Hepatocyte (in vitro differentiated cells): ENCODE results near the gene TMPRSS15. TPM values are rescaled to one million over a fixed set of nuclear protein-coding genes. Genes with fewer than 3 reads are reported as not detected.

Experiments
- DNase-seq: peaks from one replicate; pipeline ENCODE4 v3.0.0-alpha.2; 2016; ENCODE audit warnings: low spot score
- H2AFZ ChIP-seq: fragments of 200-600 bp; sonication (generic); 2 replicates; pipeline ENCODE4 v1.6.0; 2016; ENCODE audit warnings: antibody characterized with exemption, mild to moderate bottlenecking
- H3K27ac ChIP-seq: fragments of 200-600 bp; sonication (generic); 2 replicates; pipeline ENCODE4 v1.5.1; 2016; ENCODE audit warnings: mild to moderate bottlenecking
- H3K27me3 ChIP-seq: fragments of 200-600 bp; sonication (generic); 2 replicates; pipeline ENCODE4 v1.6.1; 2016
- H3K36me3 ChIP-seq: fragments of 200-600 bp; sonication (generic); replicated peaks from 2 replicates; pipeline ENCODE4 v1.5.1; 2016; ENCODE audit warnings: low read depth; ENCODE audit not compliant: insufficient read depth
- H3K4me1 ChIP-seq: fragments of 200-600 bp; sonication (generic); 2 replicates; pipeline ENCODE4 v1.5.1; 2016; ENCODE audit warnings: mild to moderate bottlenecking, moderate library complexity; ENCODE audit not compliant: insufficient read depth
- H3K4me2 ChIP-seq: fragments of 200-600 bp; sonication (generic); 2 replicates; pipeline ENCODE4 v1.6.0; 2016
- H3K4me3 ChIP-seq: fragments of 200-600 bp; sonication (generic); 2 replicates; pipeline ENCODE4 v1.5.1; 2016; ENCODE audit warnings: mild to moderate bottlenecking
- H3K79me2 ChIP-seq: fragments of 200-600 bp; sonication (generic); 2 replicates; pipeline ENCODE4 v1.6.0; 2017; ENCODE audit warnings: mild to moderate bottlenecking
- H3K9me2 ChIP-seq: fragments of 200-600 bp; sonication (generic); replicated peaks from 2 replicates; pipeline ENCODE4 v1.6.0; 2017; ENCODE audit warnings: mild to moderate bottlenecking; ENCODE audit not compliant: insufficient read depth
- H3K9me3 ChIP-seq: fragments of 200-600 bp; sonication (generic); 2 replicates; pipeline ENCODE4 v1.5.1; 2016; ENCODE audit warnings: low read depth, mild to moderate bottlenecking
- H4K20me1 ChIP-seq: fragments of 200-600 bp; sonication (generic); 2 replicates; pipeline ENCODE4 v1.6.0; 2016; ENCODE audit warnings: mild to moderate bottlenecking; ENCODE audit not compliant: insufficient read depth, poor library complexity, severe bottlenecking
- CTCF ChIP-seq: fragments of 200-600 bp; sonication (generic); IDR thresholded peaks from 2 replicates; pipeline ENCODE4 v1.5.1; 2016; ENCODE audit warnings: antibody characterized with exemption, mild to moderate bottlenecking; ENCODE audit not compliant: poor library complexity
- EZH2 ChIP-seq: fragments of 200-600 bp; sonication (generic); IDR thresholded peaks from 2 replicates; pipeline ENCODE4 v1.6.1; 2016; ENCODE audit warnings: antibody characterized with exemption, mild to moderate bottlenecking, borderline replicate concordance
- EZH2phosphoT487 ChIP-seq: fragments of 200-600 bp; sonication (generic); IDR thresholded peaks from one replicate; pipeline ENCODE4 v1.6.1; 2018; ENCODE audit warnings: antibody characterized with exemption, mild to moderate bottlenecking, low read depth, moderate library complexity; ENCODE audit not compliant: unreplicated experiment, severe bottlenecking
- polyA plus RNA-seq: library from polyadenylated mRNA; unstranded; fragments of >200 nt; fragmentation: Nextera tagmentation; extraction: Ambion mirVana; gene quantifications from 2 replicates; pipeline ENCODE4 v1.2.1, GENCODE V29; 2016
- total RNA-seq: library from RNA; depleted of rRNA; stranded (reverse); fragments of >200 nt; gene quantifications from 2 replicates; pipeline ENCODE4 v1.2.3, GENCODE V29; 2014

TMPRSS15 gene
- total and polyA plus RNA-seq, 2 experiments from 2014 or later = 0.07 TPM; not detected in 1

GRCh38 chr21:18220498-18220897 is 183.1 kb downstream of the TMPRSS15 start:
- Histone ChIP-seq H3K79me2 (no peaks in the 10 kb centered on the region), H3K4me1 (no peaks in the 10 kb centered on the region), H3K9me3 (no peaks in the 10 kb centered on the region), H3K36me3 (no peaks in the 10 kb centered on the region), H3K4me2 (no peak overlapping the region), H3K27ac (no peak overlapping the region), H2AFZ (no peak overlapping the region), H3K27me3 (no peaks in the 10 kb centered on the region), H3K4me3 (no peak overlapping the region), H4K20me1 (no peaks in the 10 kb centered on the region), H3K9me2 (no peaks in the 10 kb centered on the region)
- DNase-seq = no peak
- TF ChIP-seq CTCF (no peak), EZH2phosphoT487 (no peak), EZH2 (no peak)

Other genes starting within 250 kb of the TMPRSS15 start
- 0.73 and 1.2 TPM in 2 replicates for gene CHODL, start 159.0 kb downstream of the TMPRSS15 start, total RNA-seq
- gene CHODL, start 159.0 kb downstream of the TMPRSS15 start, polyA plus RNA-seq = 0.31 and 0.39 TPM in 2 replicates